WTC11 (cell line): ENCODE data around the gene TMEM217. TPM values are rescaled to one million over a fixed set of nuclear protein-coding genes. Genes with fewer than 3 reads are reported as not detected.

Experiments used
- ATAC-seq: fragments of 200-7000 bp; cut with Tn5 transposase; 2 replicates; pipeline ENCODE4 v1.10.0; 2021; ENCODE audit warnings: mild to moderate bottlenecking, moderate library complexity
- CTCF ChIA-PET: fragments of 300-600 bp; sonication (Branson Sonifier 250); formaldehyde crosslinking; loops from one replicate; lab custom pipeline; 2021; ENCODE audit warnings: antibody characterized with exemption; lab: Charles Lee
- POLR2A ChIA-PET: fragments of 350-600 bp; sonication (Branson Sonifier 250); formaldehyde crosslinking; loops from one replicate; lab custom pipeline; 2021; ENCODE audit warnings: antibody characterized with exemption; lab: Charles Lee
- DNase-seq: peaks from one replicate; pipeline ENCODE4 v3.0.0; 2021; ENCODE audit warnings: low spot score
- H3K27ac Mint-ChIP-seq: 2 replicates; pipeline ENCODE4 v1.8.0; 2021; ENCODE audit warnings: mixed read lengths
- H3K27me3 Mint-ChIP-seq: 2 replicates; pipeline ENCODE4 v1.8.0; 2021; ENCODE audit warnings: low read depth, mild to moderate bottlenecking, moderate library complexity, mixed read lengths
- H3K36me3 Mint-ChIP-seq: 2 replicates; pipeline ENCODE4 v1.8.0; 2021; ENCODE audit warnings: mixed read lengths
- H3K4me1 Mint-ChIP-seq: 2 replicates; pipeline ENCODE4 v1.8.0; 2022; ENCODE audit warnings: mixed read lengths
- H3K4me3 Mint-ChIP-seq: 2 replicates; pipeline ENCODE4 v1.8.0; 2021; ENCODE audit warnings: mild to moderate bottlenecking, moderate library complexity, mixed read lengths
- H3K9me3 Mint-ChIP-seq: 2 replicates; pipeline ENCODE4 v1.8.0; 2021; ENCODE audit warnings: mixed read lengths
- ATF2 ChIP-seq: sonication (generic); formaldehyde crosslinking; IDR thresholded peaks from 2 replicates; pipeline ENCODE4 v1.8.1; 2022; ENCODE audit warnings: low read depth, missing genetic modification reagents, borderline replicate concordance
- ATF3 ChIP-seq: sonication (generic); formaldehyde crosslinking; conservative IDR thresholded peaks from 2 replicates; pipeline ENCODE4 v1.8.1; 2022; ENCODE audit warnings: mild to moderate bottlenecking, missing genetic modification reagents
- CREB1 ChIP-seq: sonication (generic); formaldehyde crosslinking; IDR thresholded peaks from 2 replicates; pipeline ENCODE4 v1.8.0; 2023; ENCODE audit warnings: mild to moderate bottlenecking, missing genetic modification reagents
- E2F1 ChIP-seq: sonication (generic); formaldehyde crosslinking; IDR thresholded peaks from 2 replicates; pipeline ENCODE4 v1.8.0; 2022; ENCODE audit warnings: mild to moderate bottlenecking, missing genetic modification reagents
- FOXK1 ChIP-seq: sonication (generic); formaldehyde crosslinking; IDR thresholded peaks from 2 replicates; pipeline ENCODE4 v1.8.0; 2022; ENCODE audit warnings: mild to moderate bottlenecking, moderate library complexity, missing genetic modification reagents
- FOXP1 ChIP-seq: sonication (generic); formaldehyde crosslinking; IDR thresholded peaks from 2 replicates; pipeline ENCODE4 v1.8.0; 2022; ENCODE audit warnings: missing genetic modification reagents, mild to moderate bottlenecking, moderate library complexity, borderline replicate concordance
- GRHL2 ChIP-seq: fragments of 250-450 bp; sonication (Bioruptor Pico); IDR thresholded peaks from 2 replicates; pipeline ENCODE4 v1.8.0; 2022; ENCODE audit warnings: mild to moderate bottlenecking, moderate library complexity; ENCODE audit not compliant: insufficient replicate concordance, severe bottlenecking
- IRF2 ChIP-seq: sonication (generic); formaldehyde crosslinking; IDR thresholded peaks from 2 replicates; pipeline ENCODE4 v1.8.0; 2022; ENCODE audit warnings: low read depth, missing genetic modification reagents, borderline replicate concordance
- MXD4 ChIP-seq: fragments of 250-450 bp; sonication (Bioruptor Pico); IDR thresholded peaks from 2 replicates; pipeline ENCODE4 v1.8.0; 2021; ENCODE audit warnings: mild to moderate bottlenecking, moderate library complexity, borderline replicate concordance
- PRRX2 ChIP-seq: fragments of 250-450 bp; sonication (Bioruptor Pico); IDR thresholded peaks from 2 replicates; pipeline ENCODE4 v1.8.0; 2021; ENCODE audit warnings: mild to moderate bottlenecking
- RELA ChIP-seq: sonication (generic); formaldehyde crosslinking; IDR thresholded peaks from 2 replicates; pipeline ENCODE4 v1.8.1; 2022; ENCODE audit warnings: missing genetic modification reagents, mild to moderate bottlenecking, borderline replicate concordance
- RORB ChIP-seq: fragments of 250-450 bp; sonication (Bioruptor Pico); IDR thresholded peaks from 2 replicates; pipeline ENCODE4 v1.9.0; 2021; ENCODE audit warnings: mild to moderate bottlenecking
- SP1 ChIP-seq: sonication (generic); formaldehyde crosslinking; conservative IDR thresholded peaks from 2 replicates; pipeline ENCODE4 v1.8.1; 2022; ENCODE audit warnings: missing genetic modification reagents
- TEAD1 ChIP-seq: sonication (generic); formaldehyde crosslinking; IDR thresholded peaks from 2 replicates; pipeline ENCODE4 v1.8.0; 2022; ENCODE audit warnings: mild to moderate bottlenecking, missing genetic modification reagents
- TP53 ChIP-seq: sonication (generic); formaldehyde crosslinking; IDR thresholded peaks from 2 replicates; pipeline ENCODE4 v1.8.1; 2023; ENCODE audit warnings: mild to moderate bottlenecking, missing genetic modification reagents
- ZNF423 ChIP-seq: fragments of 250-450 bp; sonication (Bioruptor Pico); IDR thresholded peaks from 2 replicates; pipeline ENCODE4 v2.1.2; 2022; ENCODE audit warnings: mild to moderate bottlenecking, moderate library complexity
- ZNF425 ChIP-seq: fragments of 250-450 bp; sonication (Bioruptor Pico); conservative IDR thresholded peaks from 2 replicates; pipeline ENCODE4 v1.9.0; 2021; ENCODE audit warnings: mild to moderate bottlenecking
- total RNA-seq: library from RNA; stranded (reverse); gene quantifications from 3 replicates; pipeline ENCODE4 v1.2.3, GENCODE V29; 2021
- TF ChIP-seq, protein P1 (sequence below): sonication (generic); formaldehyde crosslinking; IDR thresholded peaks from 2 replicates; pipeline ENCODE4 v1.8.0; 2023; ENCODE audit warnings: mild to moderate bottlenecking, missing genetic modification reagents
- TF ChIP-seq, protein P2 (sequence below): sonication (generic); formaldehyde crosslinking; IDR thresholded peaks from 2 replicates; pipeline ENCODE4 v1.8.1; 2023; ENCODE audit warnings: mild to moderate bottlenecking, missing genetic modification reagents, moderate library complexity
- TF ChIP-seq, protein P3 (sequence below): fragments of 200-600 bp; IDR thresholded peaks from 2 replicates; pipeline ENCODE4 v1.8.0; 2022; ENCODE audit warnings: antibody characterized with exemption
- TF ChIP-seq, protein P4 (sequence below): sonication (generic); formaldehyde crosslinking; IDR thresholded peaks from 2 replicates; pipeline ENCODE4 v1.8.0; 2022; ENCODE audit warnings: mild to moderate bottlenecking, missing genetic modification reagents
- TF ChIP-seq, protein P5 (sequence below): sonication (generic); formaldehyde crosslinking; IDR thresholded peaks from 2 replicates; pipeline ENCODE4 v1.8.1; 2022; ENCODE audit warnings: missing genetic modification reagents, borderline replicate concordance

TMEM217 gene
- total RNA-seq, 1 experiment from 2014 or later, result 0.61 TPM

- Mint-ChIP-seq H3K27ac (peak within 1 kb of the TSS; percentile 99), H3K4me3 (peak within 1 kb of the TSS; percentile 92), H3K36me3 (peaks cover 38% of the 10 kb centered on the region), H3K9me3 (no peaks in the 10 kb centered on the region), H3K27me3 (no peaks in the 10 kb centered on the region), H3K4me1 (peaks cover 51% of the 10 kb centered on the region)
- CTCF ChIA-PET, result interaction anchor here (0.5 to 5.4 kb wide), 24 partner anchors 12 to 539 kb away, joined by 3 to 70 read pairs (median 4); partner anchors contain the start of gene TBC1D22B
- POLR2A ChIA-PET, result interaction anchor here (0.6 to 5.8 kb wide), 18 partner anchors 20 to 1609 kb away, joined by 3 to 183 read pairs (median 4); partner anchors contain the start of gene MTCH1
- DNase-seq, result peak; percentile 99
- ATAC-seq, result peak; percentile 90
- TF ChIP-seq PRRX2 (CRISPR knock-in tag) (no peak), TEAD1 (CRISPR knock-in tag) (no peak), MXD4 (CRISPR knock-in tag) (no peak), FOXK1 (CRISPR knock-in tag) (peak; percentile 58; the same call in 1 of the 2 replicates), ATF2 (CRISPR knock-in tag) (no peak), SP1 (CRISPR knock-in tag) (peak; percentile 93), CREB1 (CRISPR knock-in tag) (0 out of 2 replicates have a peak, but pooled peaks have one; percentile 40), FOXP1 (CRISPR knock-in tag) (peak; percentile 52), E2F1 (CRISPR knock-in tag) (0 out of 2 replicates have a peak, but pooled peaks have one; percentile 25), IRF2 (CRISPR knock-in tag) (no peak), TP53 (CRISPR knock-in tag) (no peak; the same call in 1 of the 2 replicates), ZNF423 (no peak), ZNF425 (CRISPR knock-in tag) (no peak), ATF3 (CRISPR knock-in tag) (no peak), RELA (CRISPR knock-in tag) (no peak), RORB (no peak), GRHL2 (CRISPR knock-in tag) (no peak)
- TF ChIP-seq, protein P1, sequence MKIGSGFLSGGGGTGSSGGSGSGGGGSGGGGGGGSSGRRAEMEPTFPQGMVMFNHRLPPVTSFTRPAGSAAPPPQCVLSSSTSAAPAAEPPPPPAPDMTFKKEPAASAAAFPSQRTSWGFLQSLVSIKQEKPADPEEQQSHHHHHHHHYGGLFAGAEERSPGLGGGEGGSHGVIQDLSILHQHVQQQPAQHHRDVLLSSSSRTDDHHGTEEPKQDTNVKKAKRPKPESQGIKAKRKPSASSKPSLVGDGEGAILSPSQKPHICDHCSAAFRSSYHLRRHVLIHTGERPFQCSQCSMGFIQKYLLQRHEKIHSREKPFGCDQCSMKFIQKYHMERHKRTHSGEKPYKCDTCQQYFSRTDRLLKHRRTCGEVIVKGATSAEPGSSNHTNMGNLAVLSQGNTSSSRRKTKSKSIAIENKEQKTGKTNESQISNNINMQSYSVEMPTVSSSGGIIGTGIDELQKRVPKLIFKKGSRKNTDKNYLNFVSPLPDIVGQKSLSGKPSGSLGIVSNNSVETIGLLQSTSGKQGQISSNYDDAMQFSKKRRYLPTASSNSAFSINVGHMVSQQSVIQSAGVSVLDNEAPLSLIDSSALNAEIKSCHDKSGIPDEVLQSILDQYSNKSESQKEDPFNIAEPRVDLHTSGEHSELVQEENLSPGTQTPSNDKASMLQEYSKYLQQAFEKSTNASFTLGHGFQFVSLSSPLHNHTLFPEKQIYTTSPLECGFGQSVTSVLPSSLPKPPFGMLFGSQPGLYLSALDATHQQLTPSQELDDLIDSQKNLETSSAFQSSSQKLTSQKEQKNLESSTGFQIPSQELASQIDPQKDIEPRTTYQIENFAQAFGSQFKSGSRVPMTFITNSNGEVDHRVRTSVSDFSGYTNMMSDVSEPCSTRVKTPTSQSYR (CRISPR knock-in tag), result peak; percentile 91; the same call in 1 of the 2 replicates
- TF ChIP-seq, protein P2, sequence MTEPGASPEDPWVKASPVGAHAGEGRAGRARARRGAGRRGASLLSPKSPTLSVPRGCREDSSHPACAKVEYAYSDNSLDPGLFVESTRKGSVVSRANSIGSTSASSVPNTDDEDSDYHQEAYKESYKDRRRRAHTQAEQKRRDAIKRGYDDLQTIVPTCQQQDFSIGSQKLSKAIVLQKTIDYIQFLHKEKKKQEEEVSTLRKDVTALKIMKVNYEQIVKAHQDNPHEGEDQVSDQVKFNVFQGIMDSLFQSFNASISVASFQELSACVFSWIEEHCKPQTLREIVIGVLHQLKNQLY (CRISPR knock-in tag), result no peak
- TF ChIP-seq, protein P3, sequence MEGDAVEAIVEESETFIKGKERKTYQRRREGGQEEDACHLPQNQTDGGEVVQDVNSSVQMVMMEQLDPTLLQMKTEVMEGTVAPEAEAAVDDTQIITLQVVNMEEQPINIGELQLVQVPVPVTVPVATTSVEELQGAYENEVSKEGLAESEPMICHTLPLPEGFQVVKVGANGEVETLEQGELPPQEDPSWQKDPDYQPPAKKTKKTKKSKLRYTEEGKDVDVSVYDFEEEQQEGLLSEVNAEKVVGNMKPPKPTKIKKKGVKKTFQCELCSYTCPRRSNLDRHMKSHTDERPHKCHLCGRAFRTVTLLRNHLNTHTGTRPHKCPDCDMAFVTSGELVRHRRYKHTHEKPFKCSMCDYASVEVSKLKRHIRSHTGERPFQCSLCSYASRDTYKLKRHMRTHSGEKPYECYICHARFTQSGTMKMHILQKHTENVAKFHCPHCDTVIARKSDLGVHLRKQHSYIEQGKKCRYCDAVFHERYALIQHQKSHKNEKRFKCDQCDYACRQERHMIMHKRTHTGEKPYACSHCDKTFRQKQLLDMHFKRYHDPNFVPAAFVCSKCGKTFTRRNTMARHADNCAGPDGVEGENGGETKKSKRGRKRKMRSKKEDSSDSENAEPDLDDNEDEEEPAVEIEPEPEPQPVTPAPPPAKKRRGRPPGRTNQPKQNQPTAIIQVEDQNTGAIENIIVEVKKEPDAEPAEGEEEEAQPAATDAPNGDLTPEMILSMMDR, result no peak
- TF ChIP-seq, protein P4, sequence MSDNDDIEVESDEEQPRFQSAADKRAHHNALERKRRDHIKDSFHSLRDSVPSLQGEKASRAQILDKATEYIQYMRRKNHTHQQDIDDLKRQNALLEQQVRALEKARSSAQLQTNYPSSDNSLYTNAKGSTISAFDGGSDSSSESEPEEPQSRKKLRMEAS (CRISPR knock-in tag), result peak; percentile 37; the same call in 1 of the 2 replicates
- TF ChIP-seq, protein P5, sequence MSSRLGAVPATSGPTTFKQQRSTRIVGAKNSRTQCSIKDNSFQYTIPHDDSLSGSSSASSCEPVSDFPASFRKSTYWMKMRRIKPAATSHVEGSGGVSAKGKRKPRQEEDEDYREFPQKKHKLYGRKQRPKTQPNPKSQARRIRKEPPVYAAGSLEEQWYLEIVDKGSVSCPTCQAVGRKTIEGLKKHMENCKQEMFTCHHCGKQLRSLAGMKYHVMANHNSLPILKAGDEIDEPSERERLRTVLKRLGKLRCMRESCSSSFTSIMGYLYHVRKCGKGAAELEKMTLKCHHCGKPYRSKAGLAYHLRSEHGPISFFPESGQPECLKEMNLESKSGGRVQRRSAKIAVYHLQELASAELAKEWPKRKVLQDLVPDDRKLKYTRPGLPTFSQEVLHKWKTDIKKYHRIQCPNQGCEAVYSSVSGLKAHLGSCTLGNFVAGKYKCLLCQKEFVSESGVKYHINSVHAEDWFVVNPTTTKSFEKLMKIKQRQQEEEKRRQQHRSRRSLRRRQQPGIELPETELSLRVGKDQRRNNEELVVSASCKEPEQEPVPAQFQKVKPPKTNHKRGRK, result no peak
Observed at GRCh38 chr6:37169496-37170272, 88.3 kb downstream of the TMEM217 start, which contains the start of gene PIM1. Gene PIM1 (plus strand): TSS chr6:37170152. CDS start chr6:37170576, 424 bp downstream.
